GM21619 (cell line): ENCODE data around the gene ACTR5.
"Not testable (repeated sequence)": the region's sequence is repeated elsewhere in the genome, so short reads cannot be mapped to it uniquely, and the experiment has no call there.

Experiments
- ATAC-seq: cut with Tn5 transposase; IDR thresholded peaks from one replicate; pipeline ENCODE4 v1.9.1; 2021; ENCODE audit not compliant: unreplicated experiment

The ACTR5 gene

GRCh38 chr20:38764567-38765318, 16.5 kb downstream of the ACTR5 start:
- no peak for ATAC-seq

- no peak for ATAC-seq
These were observed 17.8 kb downstream of the ACTR5 start for GRCh38 chr20:38766071-38766470.

GRCh38 chr20:38769376-38770295, 21.4 kb downstream of the ACTR5 start:
- no peak for ATAC-seq

- ATAC-seq, result no peak
These were observed 22.3 kb downstream of the ACTR5 start for GRCh38 chr20:38770546-38770945.

- no peak for ATAC-seq
These were observed 22.7 kb downstream of the ACTR5 start for GRCh38 chr20:38770970-38771369.

GRCh38 chr20:38771621-38772020, 23.4 kb downstream of the ACTR5 start:
- ATAC-seq, result no peak

- ATAC-seq, result no peak
These were observed 25.9 kb downstream of the ACTR5 start for GRCh38 chr20:38774167-38774566.

GRCh38 chr20:38776363-38776762, 28.1 kb downstream of the ACTR5 start:
- ATAC-seq, result no peak

GRCh38 chr20:38779247-38780097, 31.2 kb downstream of the ACTR5 start:
- no peak for ATAC-seq

- ATAC-seq, result no peak
These were observed 34.0 kb downstream of the ACTR5 start for GRCh38 chr20:38782275-38782674.

GRCh38 chr20:38787870-38788269, 39.6 kb downstream of the ACTR5 start:
- no peak for ATAC-seq

GRCh38 chr20:38789503-38790199, 41.4 kb downstream of the ACTR5 start:
- ATAC-seq, result no peak

- no peak for ATAC-seq
These were observed 42.2 kb downstream of the ACTR5 start for GRCh38 chr20:38790200-38791053.

GRCh38 chr20:38791291-38791690, 43.0 kb downstream of the ACTR5 start:
- no peak for ATAC-seq

- no peak for ATAC-seq
These were observed 43.7 kb downstream of the ACTR5 start for GRCh38 chr20:38791940-38792339.

- ATAC-seq, result not testable (repeated sequence)
These were observed 45.8 kb downstream of the ACTR5 start for GRCh38 chr20:38794057-38794456.

- no peak for ATAC-seq
These were observed 50.0 kb downstream of the ACTR5 start for GRCh38 chr20:38798266-38798665.

- ATAC-seq, result no peak
These were observed 50.9 kb downstream of the ACTR5 start for GRCh38 chr20:38799203-38799602.

GRCh38 chr20:38800882-38801281, 52.6 kb downstream of the ACTR5 start:
- no peak for ATAC-seq

- ATAC-seq, result no peak
These were observed 56.0 kb downstream of the ACTR5 start for GRCh38 chr20:38804221-38804620.
